ENCODE measurements around the gene HAP1.

The HAP1 gene

DNA sequence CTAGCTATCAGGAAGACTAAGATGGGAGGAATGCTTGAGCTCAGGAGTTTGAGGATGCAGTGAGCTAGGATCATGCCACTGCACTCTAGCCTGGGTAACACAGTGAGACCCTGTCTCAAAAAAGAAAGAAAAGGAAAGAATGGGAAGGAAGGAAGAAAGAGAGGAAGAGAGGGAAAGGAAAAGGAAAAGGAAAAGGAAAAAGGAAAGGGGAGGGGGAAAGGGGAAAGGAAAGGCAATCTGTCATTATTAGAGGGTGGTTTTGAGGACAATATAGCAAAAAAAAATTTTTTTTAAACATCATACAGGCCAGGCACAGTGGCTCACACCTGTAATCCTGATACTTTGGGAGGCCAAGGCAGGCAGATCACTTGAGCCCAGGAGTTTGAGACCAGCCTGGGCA is 31.7 kb upstream of the HAP1 start:
- no peak for DNase-seq (ENCODE audit: low read depth in 3 of 3, low spot score in 1 of 3)

DNA sequence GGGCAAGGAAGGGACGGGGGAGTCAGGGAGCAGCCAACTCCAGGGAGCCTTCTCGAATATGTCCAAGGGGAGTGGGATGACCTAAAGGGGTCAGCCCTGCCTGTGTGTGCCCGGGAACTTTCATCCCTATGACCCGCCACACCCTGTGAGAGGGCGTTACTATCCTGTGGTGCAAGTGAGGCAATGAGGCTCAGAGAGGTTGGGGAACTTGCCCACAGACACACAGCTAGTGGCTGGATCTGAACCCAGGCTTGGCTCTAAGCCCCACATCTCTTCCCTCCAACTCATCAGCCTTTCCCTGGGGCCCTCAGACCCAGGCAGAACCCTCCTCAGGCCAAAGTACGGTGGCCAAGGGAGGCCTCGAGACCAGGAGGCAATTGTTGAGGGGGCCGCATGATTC is 28.9 kb upstream of the HAP1 start:
- no peak for DNase-seq (ENCODE audit: low read depth in 3 of 3, low spot score in 1 of 3)

DNA sequence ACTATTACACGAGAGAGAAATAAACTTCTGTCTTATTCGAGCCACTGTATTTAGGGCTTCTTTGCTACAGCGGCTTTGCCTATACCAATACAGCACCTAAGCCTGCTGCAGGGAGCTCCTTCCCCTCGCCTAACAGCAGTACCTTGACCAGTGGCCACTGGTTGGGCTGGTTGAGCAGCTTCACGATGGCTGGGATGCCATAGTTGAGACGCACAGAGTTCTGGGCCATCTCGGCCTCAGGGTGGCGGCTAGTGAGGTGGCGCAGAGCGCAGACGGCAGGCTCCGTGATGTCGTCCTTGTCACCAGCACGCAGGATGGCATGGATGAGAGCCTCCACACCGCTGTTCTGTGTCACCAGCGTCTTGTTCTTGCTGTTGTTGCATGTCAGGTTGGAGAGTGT is 28.4 kb upstream of the HAP1 start:
- DNase-seq (ENCODE audit: low read depth in 3 of 3, low spot score in 1 of 3): no peak

DNA sequence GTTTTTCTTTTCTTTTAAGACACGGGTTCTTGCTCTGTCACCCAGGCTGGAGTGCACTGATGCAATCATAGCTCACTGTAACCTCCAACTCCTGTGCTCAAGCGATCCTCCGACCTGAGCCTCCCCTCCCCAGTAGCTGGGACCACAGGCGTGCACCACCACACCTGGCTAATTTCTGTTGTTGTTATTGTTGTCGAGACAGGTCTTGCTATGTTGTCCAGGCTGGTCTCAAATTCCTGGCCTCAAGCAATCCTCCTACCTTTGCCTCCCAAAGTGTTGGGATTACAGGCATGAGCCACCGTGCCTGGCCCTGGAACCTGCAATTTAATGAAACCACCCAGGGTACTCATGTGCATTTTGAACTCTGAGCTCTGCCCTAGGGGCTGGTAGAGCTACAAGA is 27.9 kb upstream of the HAP1 start:
- no peak for DNase-seq (ENCODE audit: low read depth in 3 of 3, low spot score in 1 of 3)

- DNase-seq (ENCODE audit: low read depth in 3 of 3, low spot score in 1 of 3): no peak
Measured at GRCh38 chr17:41760878-41761277, 26.4 kb upstream of the HAP1 start.

DNA sequence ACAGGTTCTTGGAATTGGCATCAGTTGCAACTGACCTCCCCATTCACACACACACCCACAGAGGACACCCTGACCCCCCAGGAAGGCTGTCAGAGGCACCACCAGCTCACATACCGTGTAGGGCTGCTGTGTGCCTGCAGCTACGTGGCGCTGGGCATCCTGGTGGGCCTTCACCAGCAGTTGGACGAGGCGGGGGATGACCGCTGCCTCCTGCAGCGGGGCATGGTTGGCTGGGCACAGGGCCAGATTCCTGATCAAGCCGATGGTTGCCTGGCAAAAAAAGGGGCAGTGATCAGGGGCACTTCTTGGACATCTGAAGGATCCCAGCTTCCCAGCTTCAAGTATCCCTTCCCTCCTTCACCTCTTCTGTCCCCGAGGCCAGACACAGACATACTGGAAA is 24.2 kb upstream of the HAP1 start:
- no peak for DNase-seq (ENCODE audit: low read depth in 3 of 3, low spot score in 1 of 3)

- no peak for DNase-seq (ENCODE audit: low read depth in 3 of 3, low spot score in 1 of 3)
Measured at GRCh38 chr17:41754066-41754465, 19.6 kb upstream of the HAP1 start.

DNA sequence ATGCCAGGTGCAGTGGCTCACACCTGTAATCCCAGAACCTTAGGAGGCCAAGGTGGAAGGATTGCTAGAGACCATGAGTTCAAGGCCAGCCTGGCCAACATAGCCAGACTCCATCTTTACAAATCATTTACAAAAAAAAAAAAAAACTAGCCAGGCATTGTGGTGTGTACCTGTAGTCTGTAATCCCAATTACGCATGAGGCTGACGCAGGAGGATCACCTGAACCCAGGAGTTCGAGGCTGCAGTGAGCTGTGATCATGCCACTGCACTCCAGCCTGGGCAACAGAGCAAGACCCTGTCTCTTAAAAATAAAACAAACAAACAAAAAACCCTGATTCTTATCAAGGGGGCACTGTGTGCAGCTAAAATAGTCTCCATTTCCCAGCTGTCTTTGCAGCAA is 16.8 kb upstream of the HAP1 start:
- no peak for DNase-seq (ENCODE audit: low read depth in 3 of 3, low spot score in 1 of 3)

GRCh38 chr17:41750862-41751261 is 16.4 kb upstream of the HAP1 start:
- no peak for DNase-seq (ENCODE audit: low read depth in 3 of 3, low spot score in 1 of 3)

GRCh38 chr17:41748275-41748674 is 13.8 kb upstream of the HAP1 start:
- DNase-seq (ENCODE audit: low read depth in 3 of 3, low spot score in 1 of 3): no peak

DNA sequence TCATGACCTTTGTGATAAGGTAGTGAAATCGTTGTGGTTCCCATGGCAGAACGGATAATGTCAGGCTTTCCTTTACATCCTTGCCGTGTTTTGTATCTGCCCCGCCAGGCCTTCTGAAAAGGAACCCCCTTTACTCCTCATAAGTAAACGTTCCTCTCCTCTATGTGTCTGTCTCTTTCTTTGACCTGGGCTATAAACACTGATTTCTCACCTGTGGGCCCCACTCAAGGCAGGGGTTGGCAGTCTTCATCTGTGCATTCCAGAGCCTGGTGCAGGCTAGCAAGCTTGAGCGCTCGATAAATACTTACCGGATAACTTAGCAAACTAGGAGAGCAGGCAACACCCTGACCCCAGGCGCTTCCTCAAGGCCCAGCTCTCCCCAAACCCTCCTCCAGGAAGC is 7.3 kb upstream of the HAP1 start:
- no peak for DNase-seq (ENCODE audit: low read depth in 3 of 3, low spot score in 1 of 3)

DNA sequence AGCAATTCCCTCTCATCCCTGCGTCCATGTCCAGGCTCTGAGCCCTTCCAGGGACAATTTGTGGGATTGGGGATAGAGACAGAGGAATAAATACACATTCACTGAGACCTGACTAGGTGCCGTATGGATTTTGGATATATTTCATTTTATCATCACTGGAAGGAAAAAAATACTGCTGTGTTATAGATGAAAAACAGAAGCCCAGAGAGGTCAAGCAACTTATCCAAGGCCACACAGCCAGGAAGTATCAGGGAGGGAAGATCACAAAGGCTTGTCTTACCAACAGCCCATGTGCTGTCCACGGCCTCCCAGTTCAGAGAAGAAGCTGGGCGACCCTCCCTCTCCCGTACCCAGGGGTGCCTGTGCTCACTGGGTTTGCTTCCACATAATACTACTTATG is 6.1 kb upstream of the HAP1 start:
- DNase-seq (ENCODE audit: low read depth in 3 of 3, low spot score in 1 of 3): no peak

DNA sequence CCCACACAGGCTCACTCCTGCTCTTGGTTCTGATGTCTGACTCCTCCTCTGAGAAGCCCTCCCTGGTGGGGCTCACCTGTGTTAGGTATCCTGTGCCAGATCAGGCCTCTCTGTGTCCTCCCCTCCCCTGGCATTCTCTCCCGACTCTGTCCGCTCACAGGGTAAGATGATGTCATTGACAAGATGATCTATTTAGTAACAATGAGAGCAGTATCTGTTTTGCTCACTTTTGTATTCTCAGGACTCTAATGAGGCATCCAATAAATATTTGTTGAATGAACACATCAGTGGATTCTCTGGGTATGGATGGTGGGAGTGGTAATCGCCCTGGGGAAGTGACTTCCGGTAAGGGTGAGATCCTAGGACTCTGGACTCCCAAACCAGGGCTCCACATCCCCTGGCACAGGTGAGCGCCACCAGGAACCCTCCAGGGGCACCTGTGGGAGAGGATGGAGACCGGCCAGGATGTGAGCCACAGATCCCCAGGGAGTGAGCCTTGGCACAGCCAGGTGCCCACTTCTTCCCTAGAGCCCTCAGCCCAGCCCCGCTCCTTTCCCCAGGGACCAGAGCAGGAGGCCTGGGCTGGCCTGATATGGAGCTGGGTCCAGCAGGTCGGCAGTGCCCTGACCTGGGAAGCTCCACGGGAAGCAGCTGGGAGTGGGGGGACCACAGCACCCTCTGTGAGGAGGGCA is 5.4 kb upstream of the HAP1 start:
- no peak for DNase-seq (ENCODE audit: low read depth in 3 of 3, low spot score in 1 of 3)

DNA sequence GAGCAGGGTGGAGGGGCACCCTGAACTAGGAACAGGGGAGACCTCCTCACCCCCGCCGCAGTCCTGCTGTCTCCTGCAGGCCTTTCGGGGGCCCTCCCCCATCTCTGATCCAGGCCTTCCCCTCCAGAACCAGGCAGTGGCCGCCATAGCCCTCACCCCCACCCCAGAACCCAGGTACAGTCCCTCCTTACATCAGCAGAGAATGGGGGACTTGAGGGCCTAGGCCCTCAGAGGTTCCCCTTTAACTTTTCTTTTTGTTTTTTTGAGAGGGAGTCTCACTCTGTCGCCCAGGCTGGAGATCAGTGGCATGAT is 4.3 kb upstream of the HAP1 start:
- no peak for DNase-seq (ENCODE audit: low read depth in 3 of 3, low spot score in 1 of 3)

DNA sequence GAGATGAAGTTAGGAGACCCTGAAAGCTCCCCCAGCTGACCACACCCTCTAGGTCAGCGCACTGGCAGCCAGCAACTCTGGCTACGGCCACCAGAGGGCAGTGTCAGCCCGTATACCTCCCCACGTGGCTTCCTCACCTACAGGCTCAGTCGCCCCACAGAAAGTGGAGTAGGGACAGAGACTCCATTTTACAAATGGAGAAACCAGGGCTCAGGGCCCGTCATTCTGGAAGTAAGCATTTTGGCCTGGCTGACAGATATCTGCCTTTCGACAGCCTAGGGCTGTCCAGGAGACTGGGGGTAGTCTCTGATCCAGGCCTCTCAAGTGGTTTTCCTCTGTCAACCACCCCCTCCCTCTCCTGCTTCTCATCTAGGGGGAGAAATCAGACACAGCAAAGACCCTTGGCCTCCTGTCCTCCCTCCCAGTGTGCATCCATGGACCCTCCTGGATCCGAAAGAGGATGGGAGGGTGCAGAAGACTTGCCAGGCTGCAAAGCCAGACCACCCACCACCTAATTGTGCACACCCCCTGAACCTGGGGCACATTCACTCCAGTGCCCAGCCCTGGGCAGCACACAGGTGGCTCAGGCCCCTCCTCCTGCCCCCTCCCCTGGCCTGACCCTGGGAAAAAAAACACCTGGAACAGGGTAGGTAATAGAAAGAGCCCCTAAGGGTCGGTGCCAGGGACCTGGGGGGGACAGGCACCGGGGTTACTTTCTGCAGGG is 3.8 kb upstream of the HAP1 start:
- peak; percentile 56 to 72 (median 67) for DNase-seq (ENCODE audit: low read depth in 3 of 3, low spot score in 1 of 3)

DNA sequence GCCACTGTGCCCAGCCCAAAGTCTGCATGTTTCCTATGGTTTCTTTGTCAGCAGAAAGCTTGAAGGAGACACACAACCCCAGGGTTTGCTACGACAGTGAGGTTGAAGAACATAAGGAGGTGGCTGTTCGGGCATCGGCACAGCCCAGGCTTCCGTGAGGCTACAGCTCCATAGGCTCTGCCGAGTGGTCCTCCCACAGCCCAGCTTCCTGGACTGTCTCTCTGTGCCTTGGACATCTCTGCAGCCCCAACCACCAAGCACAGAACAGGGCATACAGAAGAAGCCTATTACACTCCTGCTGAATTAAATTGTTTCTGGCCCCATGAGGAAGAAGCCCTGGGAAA is 3.2 kb upstream of the HAP1 start:
- DNase-seq (ENCODE audit: low read depth in 3 of 3, low spot score in 1 of 3): no peak

- DNase-seq (ENCODE audit: low read depth in 3 of 3, low spot score in 1 of 3): no peak
Measured at GRCh38 chr17:41736983-41737679, 2.7 kb upstream of the HAP1 start.

DNA sequence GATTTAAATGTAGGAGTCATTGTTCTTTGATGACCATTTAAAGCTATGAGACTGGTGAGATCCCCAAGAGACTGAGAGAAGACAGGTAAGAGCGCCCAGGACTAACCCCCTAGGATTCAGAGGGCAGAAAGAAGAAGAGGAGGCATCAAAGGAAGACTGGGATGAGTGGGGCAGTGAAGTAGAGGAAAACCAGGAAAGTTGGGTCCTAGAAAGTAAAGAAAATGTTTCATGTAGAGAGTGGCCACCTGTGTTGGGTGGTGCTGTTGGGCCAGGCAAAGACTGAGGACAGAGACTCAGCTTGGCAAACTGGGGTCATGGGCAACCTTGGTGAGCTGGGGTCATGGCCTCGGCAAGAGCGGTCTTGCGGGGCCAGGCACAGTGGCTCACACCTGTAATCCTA is 1.3 kb upstream of the HAP1 start:
- no peak for DNase-seq (ENCODE audit: low read depth in 3 of 3, low spot score in 1 of 3)

DNA sequence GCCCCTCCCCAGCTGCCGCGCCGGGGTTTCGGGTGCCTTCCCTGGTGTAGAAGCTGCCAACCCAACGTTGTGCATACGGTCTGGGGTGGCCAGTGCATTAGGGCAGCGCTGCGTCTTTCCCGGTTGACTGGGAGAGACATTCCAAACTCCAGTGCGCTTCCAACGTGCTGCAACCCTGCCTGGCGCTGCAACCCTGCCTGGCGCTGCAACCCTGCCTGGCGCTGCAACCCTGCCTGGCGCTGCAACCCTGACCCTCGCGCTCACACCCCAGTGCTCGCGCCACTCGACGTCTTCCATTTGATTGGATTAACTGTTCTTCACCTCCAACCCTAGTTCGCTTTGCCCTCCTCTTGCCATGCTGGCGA is 488 bp upstream of the HAP1 start:
- no peak for DNase-seq (ENCODE audit: low read depth in 3 of 3, low spot score in 1 of 3)

GRCh38 chr17:41733348-41734138 is 900 bp downstream of the HAP1 start:
- DNase-seq (ENCODE audit: low read depth in 3 of 3, low spot score in 1 of 3): no peak

GRCh38 chr17:41731836-41732235 is 2.6 kb downstream of the HAP1 start:
- no peak for DNase-seq (ENCODE audit: low read depth in 3 of 3, low spot score in 1 of 3)

DNA sequence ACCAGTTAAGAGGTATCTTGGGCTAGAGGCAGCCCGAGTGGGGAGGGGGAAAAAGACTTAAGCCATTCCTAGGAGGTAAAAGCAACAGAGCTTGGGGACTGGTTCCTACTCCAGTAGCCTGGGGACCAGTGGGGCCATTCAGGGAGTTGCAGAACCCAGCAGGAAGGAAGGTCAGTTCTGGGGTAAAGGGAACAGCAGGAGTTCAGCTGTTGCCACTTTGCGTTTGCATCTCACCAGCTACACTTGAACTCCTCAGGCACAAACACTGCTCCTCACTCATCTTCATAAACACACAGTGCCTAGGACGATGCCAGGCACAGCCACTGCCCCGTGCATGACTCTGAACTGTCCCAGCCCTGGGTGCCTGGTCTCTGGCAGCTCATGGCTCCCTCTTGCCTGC is 4.0 kb downstream of the HAP1 start:
- DNase-seq (ENCODE audit: low read depth in 3 of 3, low spot score in 1 of 3): no peak
